SU-DHL-6 (cell line): Measurements from ENCODE around the gene FCGR3B.
"Not testable (repeated sequence)": the region's sequence is repeated elsewhere in the genome, so short reads cannot be mapped to it uniquely, and the experiment has no call there.

Experiments
- EZH2phosphoT487 ChIP-seq: fragments of 200-600 bp; sonication (generic), shearing (Covaris generic); conservative IDR thresholded peaks from 2 replicates; pipeline ENCODE4 v1.6.1; 2018; ENCODE audit warnings: mild to moderate bottlenecking, antibody characterized with exemption, low read length, moderate library complexity, mixed read lengths
- TF ChIP-seq, protein P1 (sequence below): fragments of 200-600 bp; sonication (generic); IDR thresholded peaks from one replicate; pipeline ENCODE4 v1.5.1; 2017; ENCODE audit warnings: antibody characterized with exemption, mild to moderate bottlenecking, low read length, moderate library complexity; ENCODE audit not compliant: insufficient read depth, poor library complexity, severe bottlenecking

DNA sequence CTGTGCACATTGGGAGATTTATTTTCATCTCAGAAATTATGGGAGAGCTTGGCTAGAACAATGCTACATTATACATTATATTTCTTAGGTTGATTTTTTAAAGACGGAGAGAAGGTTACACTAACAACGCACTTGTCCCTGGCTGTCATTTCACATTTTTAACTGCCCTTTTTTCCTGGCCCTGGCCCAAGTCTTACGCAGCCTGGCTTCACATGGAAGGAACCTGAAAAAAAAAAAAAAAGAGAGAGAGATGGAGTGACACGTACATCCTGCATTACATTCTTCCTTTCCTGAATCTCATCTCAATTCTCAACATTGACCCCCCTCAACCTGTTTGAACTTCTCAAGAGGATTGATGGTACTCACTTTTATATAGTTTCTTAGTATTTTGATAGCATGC is 20.8 kb downstream of the FCGR3B start:
- TF ChIP-seq, protein P1, sequence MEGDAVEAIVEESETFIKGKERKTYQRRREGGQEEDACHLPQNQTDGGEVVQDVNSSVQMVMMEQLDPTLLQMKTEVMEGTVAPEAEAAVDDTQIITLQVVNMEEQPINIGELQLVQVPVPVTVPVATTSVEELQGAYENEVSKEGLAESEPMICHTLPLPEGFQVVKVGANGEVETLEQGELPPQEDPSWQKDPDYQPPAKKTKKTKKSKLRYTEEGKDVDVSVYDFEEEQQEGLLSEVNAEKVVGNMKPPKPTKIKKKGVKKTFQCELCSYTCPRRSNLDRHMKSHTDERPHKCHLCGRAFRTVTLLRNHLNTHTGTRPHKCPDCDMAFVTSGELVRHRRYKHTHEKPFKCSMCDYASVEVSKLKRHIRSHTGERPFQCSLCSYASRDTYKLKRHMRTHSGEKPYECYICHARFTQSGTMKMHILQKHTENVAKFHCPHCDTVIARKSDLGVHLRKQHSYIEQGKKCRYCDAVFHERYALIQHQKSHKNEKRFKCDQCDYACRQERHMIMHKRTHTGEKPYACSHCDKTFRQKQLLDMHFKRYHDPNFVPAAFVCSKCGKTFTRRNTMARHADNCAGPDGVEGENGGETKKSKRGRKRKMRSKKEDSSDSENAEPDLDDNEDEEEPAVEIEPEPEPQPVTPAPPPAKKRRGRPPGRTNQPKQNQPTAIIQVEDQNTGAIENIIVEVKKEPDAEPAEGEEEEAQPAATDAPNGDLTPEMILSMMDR: not testable (repeated sequence)
- TF ChIP-seq EZH2phosphoT487: not testable (repeated sequence)
